ENCODE results near the gene RNF5. TPM values are rescaled to one million over a fixed set of nuclear protein-coding genes. Genes with fewer than 3 reads are reported as not detected.

Gene RNF5
- total RNA-seq, 1 experiment from 2014 or later = 45.9 TPM

DNA sequence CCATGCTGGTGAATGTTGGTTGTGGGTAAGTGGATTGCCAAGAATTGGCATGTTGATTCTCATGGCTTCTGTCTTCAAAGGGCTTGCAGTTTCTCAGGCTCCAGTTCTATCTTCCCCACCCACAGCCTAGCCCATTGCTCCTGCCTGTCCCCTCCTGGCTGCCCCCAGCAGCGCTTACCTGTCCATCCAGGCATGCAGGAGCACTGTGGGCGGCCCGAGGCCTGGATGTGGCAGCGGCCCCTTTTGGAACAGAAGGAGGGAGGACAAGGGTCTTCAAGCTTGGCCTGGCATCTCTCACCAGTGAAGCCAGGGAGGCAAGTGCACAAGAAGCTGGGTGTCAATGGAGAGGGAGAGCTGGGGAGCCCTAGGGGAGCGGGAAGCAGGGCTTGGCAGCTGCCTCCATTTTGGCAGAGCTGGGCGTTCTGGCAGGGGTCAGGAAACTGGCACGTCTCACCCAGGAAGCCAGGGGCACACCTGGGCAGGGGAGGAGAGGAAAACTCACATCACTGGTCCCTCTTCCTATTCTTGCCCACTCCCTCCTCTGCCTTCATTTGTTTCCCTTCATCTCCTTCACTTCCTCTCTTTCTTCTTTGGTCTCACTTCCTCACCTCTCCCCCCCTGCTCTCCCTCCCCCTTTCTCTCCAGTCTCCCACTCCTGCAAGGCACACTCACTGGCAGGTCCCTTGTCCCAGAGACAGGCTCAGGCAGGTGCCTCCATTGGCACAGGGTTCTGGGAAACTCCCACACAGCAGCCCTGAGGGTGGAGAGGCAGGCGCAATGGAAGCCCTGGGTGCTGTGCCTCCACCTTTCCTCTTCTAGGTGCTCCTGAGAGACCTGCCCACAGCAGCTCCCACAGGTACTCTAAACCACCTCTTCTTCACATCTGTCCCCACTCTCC, 44.4 kb downstream of the RNF5 start:
- no peak for TF ChIP-seq FOSL1 (IDR thresholded peaks at IDR 0.05; ENCODE audit: low read depth)
- no peak for TF ChIP-seq RAD21 (IDR thresholded peaks at IDR 0.05; ENCODE audit: low read depth)
- TF ChIP-seq, protein P1, sequence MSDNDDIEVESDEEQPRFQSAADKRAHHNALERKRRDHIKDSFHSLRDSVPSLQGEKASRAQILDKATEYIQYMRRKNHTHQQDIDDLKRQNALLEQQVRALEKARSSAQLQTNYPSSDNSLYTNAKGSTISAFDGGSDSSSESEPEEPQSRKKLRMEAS (IDR thresholded peaks at IDR 0.05) = no peak
- TF ChIP-seq, protein P2, sequence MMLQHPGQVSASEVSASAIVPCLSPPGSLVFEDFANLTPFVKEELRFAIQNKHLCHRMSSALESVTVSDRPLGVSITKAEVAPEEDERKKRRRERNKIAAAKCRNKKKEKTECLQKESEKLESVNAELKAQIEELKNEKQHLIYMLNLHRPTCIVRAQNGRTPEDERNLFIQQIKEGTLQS (IDR thresholded peaks at IDR 0.05) = no peak
- TF ChIP-seq SP1 (IDR thresholded peaks at IDR 0.05; ENCODE audit: low read depth) = no peak
- TF ChIP-seq POLR2A (IDR thresholded peaks at IDR 0.05; ENCODE audit: borderline replicate concordance, extremely low read depth, insufficient read depth, insufficient read length) = no peak
- no peak for TF ChIP-seq TCF7L2 (IDR thresholded peaks at IDR 0.05; ENCODE audit: borderline replicate concordance, extremely low read depth, insufficient read depth, insufficient read length)
- no peak for TF ChIP-seq ELF1 (IDR thresholded peaks at IDR 0.05; ENCODE audit: borderline replicate concordance, low read depth)
- no peak for TF ChIP-seq ZNF274 (IDR thresholded peaks at IDR 0.05; ENCODE audit: low read depth, low read length)
- TF ChIP-seq POLR2AphosphoS5 (IDR thresholded peaks at IDR 0.05; ENCODE audit: low read depth, low read length) = no peak
- TF ChIP-seq YY1 (IDR thresholded peaks at IDR 0.05; ENCODE audit: extremely low read depth, insufficient replicate concordance, low read depth, low read length) = no peak
- no peak for TF ChIP-seq SRF (IDR thresholded peaks at IDR 0.05; ENCODE audit: low read depth)
- TF ChIP-seq, protein P3, sequence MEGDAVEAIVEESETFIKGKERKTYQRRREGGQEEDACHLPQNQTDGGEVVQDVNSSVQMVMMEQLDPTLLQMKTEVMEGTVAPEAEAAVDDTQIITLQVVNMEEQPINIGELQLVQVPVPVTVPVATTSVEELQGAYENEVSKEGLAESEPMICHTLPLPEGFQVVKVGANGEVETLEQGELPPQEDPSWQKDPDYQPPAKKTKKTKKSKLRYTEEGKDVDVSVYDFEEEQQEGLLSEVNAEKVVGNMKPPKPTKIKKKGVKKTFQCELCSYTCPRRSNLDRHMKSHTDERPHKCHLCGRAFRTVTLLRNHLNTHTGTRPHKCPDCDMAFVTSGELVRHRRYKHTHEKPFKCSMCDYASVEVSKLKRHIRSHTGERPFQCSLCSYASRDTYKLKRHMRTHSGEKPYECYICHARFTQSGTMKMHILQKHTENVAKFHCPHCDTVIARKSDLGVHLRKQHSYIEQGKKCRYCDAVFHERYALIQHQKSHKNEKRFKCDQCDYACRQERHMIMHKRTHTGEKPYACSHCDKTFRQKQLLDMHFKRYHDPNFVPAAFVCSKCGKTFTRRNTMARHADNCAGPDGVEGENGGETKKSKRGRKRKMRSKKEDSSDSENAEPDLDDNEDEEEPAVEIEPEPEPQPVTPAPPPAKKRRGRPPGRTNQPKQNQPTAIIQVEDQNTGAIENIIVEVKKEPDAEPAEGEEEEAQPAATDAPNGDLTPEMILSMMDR (IDR thresholded peaks at IDR 0.05 in 2 of 3, conservative IDR thresholded peaks at IDR 0.05 in 1 of 3; ENCODE audit: borderline replicate concordance in 1 of 3, insufficient read depth in 1 of 3, low read depth in 2 of 3, low read length in 2 of 3) = no peak
- TF ChIP-seq EZH2phosphoT487 (IDR thresholded peaks at IDR 0.05; ENCODE audit: borderline replicate concordance) = no peak
- no peak for TF ChIP-seq EZH2 (IDR thresholded peaks at IDR 0.05)
- POLR2A ChIA-PET = interaction anchor here (0.8 kb wide), 1 partner anchor 17 kb away, joined by 3 read pairs; no protein-coding TSS in a partner anchor
- H3K36me3 ChIP-seq (ENCODE audit: control insufficient read depth in 1 of 2, insufficient read depth in 2 of 2, low read length in 2 of 2) = no peaks in the 10 kb centered on the region
- no peaks in the 10 kb centered on the region for H4K20me1 ChIP-seq (ENCODE audit: insufficient read depth)
- H3K4me3 ChIP-seq (replicated peaks in 1 of 2; ENCODE audit: low read depth in 1 of 2, low read length in 2 of 2) = no peak overlapping the region
- CTCF ChIA-PET = no interaction called here
- H3K9me2 ChIP-seq (ENCODE audit: insufficient read depth) = no peaks in the 10 kb centered on the region
- no peak overlapping the region for H3K9ac ChIP-seq (ENCODE audit: low read length)
- RAD21 ChIA-PET (ENCODE audit: low non-redundant PET in 1 of 2, low total read pairs in 2 of 2, uncharacterized antibody in 2 of 2, unreplicated experiment in 2 of 2) = no interaction called here
- BruUV-seq (replicated peaks) = no TSS peak
- no peaks in the 10 kb centered on the region for H3K9me3 ChIP-seq (ENCODE audit: control insufficient read depth in 1 of 2, insufficient read depth in 1 of 2, low read depth in 1 of 2, low read length in 2 of 2)
- H3K27ac ChIP-seq (ENCODE audit: low read depth, low read length) = no peak overlapping the region
- H3K4me2 ChIP-seq (ENCODE audit: low read length) = no peak overlapping the region
- ATAC-seq = no peak
- no peak for DNase-seq (ENCODE audit: low read depth, low spot score)
- no peaks in the 10 kb centered on the region for H3K27me3 ChIP-seq (ENCODE audit: insufficient read depth, low read length)
- no peaks in the 10 kb centered on the region for H3K4me1 ChIP-seq (ENCODE audit: control insufficient read depth in 1 of 2, insufficient read depth in 2 of 2, low read length in 2 of 2)
- H3K79me2 ChIP-seq (ENCODE audit: insufficient read depth, low read length) = no peaks in the 10 kb centered on the region
- intact Hi-C loops (cut with micrococcal nuclease) = no loop called here
- no peak overlapping the region for H2AFZ ChIP-seq (ENCODE audit: low read depth, low read length, poor library complexity, severe bottlenecking)
